Thyroid gland (tissue), 4 donors: ENCODE measurements around the gene SORL1.

ENCODE experiments used
- CTCF ChIP-seq, 6 experiments: fragments of 200-600 bp in 3 of 6; fragments of 450-650 bp in 3 of 6; sonication (generic) in 3 of 6; IDR thresholded peaks; one replicate each; pipeline ENCODE4 v1.5.1; 2016 to 2019; ENCODE audit warnings: antibody characterized with exemption in 6 of 6, mild to moderate bottlenecking in 2 of 6, inconsistent platforms in 1 of 6, moderate library complexity in 1 of 6
- POLR2A ChIP-seq, 2 donors: fragments of 450-650 bp; IDR thresholded peaks; one replicate each; pipeline ENCODE4 v1.6.1; 2017; ENCODE audit warnings: antibody characterized with exemption in 2 of 2, mild to moderate bottlenecking in 2 of 2, moderate library complexity in 1 of 2

- TF ChIP-seq CTCF (IDR thresholded peaks at IDR 0.05): no peak
- TF ChIP-seq POLR2A (IDR thresholded peaks at IDR 0.05): no peak
These were observed 184.7 kb downstream of the SORL1 start for GRCh38 chr11:121636800-121637176.
